Muscle of arm (tissue), 14 donors: Measurements from ENCODE around the gene ANXA11. TPM values are rescaled to one million over a fixed set of nuclear protein-coding genes. Genes with fewer than 3 reads are reported as not detected.
"Not testable (repeated sequence)": the region's sequence is repeated elsewhere in the genome, so short reads cannot be mapped to it uniquely, and the experiment has no call there.

Experiments used
- DNase-seq: peaks from one replicate; pipeline ENCODE4 v3.0.0-alpha.2; 2013
- long read RNA-seq, 11 donors: transcript quantifications; one replicate each; lab custom pipeline, GENCODE V29; 2026
- polyA plus RNA-seq, 12 donors: library from polyadenylated mRNA; unstranded; fragments of 120-200 nt; gene quantifications; one replicate each; pipeline ENCODE4 v1.2.1, GENCODE V29; 2013; ENCODE audit not compliant: insufficient read length in 12 of 12

ANXA11 gene
- 100 to 1,000 TPM in 6 of 12 donors, 10 to 100 TPM in 5, not detected in 1; 80.0 to 143 (median 100) TPM for polyA plus RNA-seq
- long read RNA-seq, donor 1, full-length matches to known transcripts = 24 of 56 reads
- long read RNA-seq, donor 1, partial matches to known transcripts = 32 of 56 reads
- long read RNA-seq, donor 1, other reads (novel, unspliced or antisense) = 0 of 56 reads
- long read RNA-seq, donor 2, full-length matches to known transcripts = 13 of 23 reads
- long read RNA-seq, donor 2, partial matches to known transcripts = 10 of 23 reads
- long read RNA-seq, donor 2, other reads (novel, unspliced or antisense) = 0 of 23 reads
- long read RNA-seq, donor 3, full-length matches to known transcripts = 7 of 7 reads
- long read RNA-seq, donor 3, partial matches to known transcripts = 0 of 7 reads
- long read RNA-seq, donor 3, other reads (novel, unspliced or antisense) = 0 of 7 reads
- long read RNA-seq, donor 4, full-length matches to known transcripts = 8 of 8 reads
- long read RNA-seq, donor 4, partial matches to known transcripts = 0 of 8 reads
- long read RNA-seq, donor 4, other reads (novel, unspliced or antisense) = 0 of 8 reads
- long read RNA-seq, donor 5 = 0 reads
- long read RNA-seq, donor 6, full-length matches to known transcripts = 12 of 12 reads
- long read RNA-seq, donor 6, partial matches to known transcripts = 0 of 12 reads
- long read RNA-seq, donor 6, other reads (novel, unspliced or antisense) = 0 of 12 reads
- long read RNA-seq, donor 7, full-length matches to known transcripts = 10 of 10 reads
- long read RNA-seq, donor 7, partial matches to known transcripts = 0 of 10 reads
- long read RNA-seq, donor 7, other reads (novel, unspliced or antisense) = 0 of 10 reads
- long read RNA-seq, donor 8, full-length matches to known transcripts = 31 of 37 reads
- long read RNA-seq, donor 8, partial matches to known transcripts = 6 of 37 reads
- long read RNA-seq, donor 8, other reads (novel, unspliced or antisense) = 0 of 37 reads
- long read RNA-seq, donor 9, full-length matches to known transcripts = 8 of 16 reads
- long read RNA-seq, donor 9, partial matches to known transcripts = 8 of 16 reads
- long read RNA-seq, donor 9, other reads (novel, unspliced or antisense) = 0 of 16 reads
- long read RNA-seq, donor 10, full-length matches to known transcripts = 28 of 28 reads
- long read RNA-seq, donor 10, partial matches to known transcripts = 0 of 28 reads
- long read RNA-seq, donor 10, other reads (novel, unspliced or antisense) = 0 of 28 reads
- long read RNA-seq, donor 11, full-length matches to known transcripts = 13 of 19 reads
- long read RNA-seq, donor 11, partial matches to known transcripts = 6 of 19 reads
- long read RNA-seq, donor 11, other reads (novel, unspliced or antisense) = 0 of 19 reads

GRCh38 chr10:80205477-80206276, at the start of gene ANXA11:
ANXA11 (minus strand) TSS chr10:80205537; CDS start chr10:80172861, 32,676 bp downstream.
- DNase-seq = peak; percentile 79

- not testable (repeated sequence) for DNase-seq
These were observed 49.4 kb upstream of the ANXA11 start for GRCh38 chr10:80254726-80255125.

GRCh38 chr10:80253963-80254271, 48.6 kb upstream of the ANXA11 start:
- not testable (repeated sequence) for DNase-seq

- DNase-seq = no peak
These were observed 48.1 kb upstream of the ANXA11 start for GRCh38 chr10:80253266-80253962.

GRCh38 chr10:80252296-80252887, 47.1 kb upstream of the ANXA11 start:
- DNase-seq = no peak

- not testable (repeated sequence) for DNase-seq
These were observed 46.5 kb upstream of the ANXA11 start for GRCh38 chr10:80251703-80252280.

- DNase-seq = not testable (repeated sequence)
These were observed 45.1 kb upstream of the ANXA11 start for GRCh38 chr10:80250399-80250798.

GRCh38 chr10:80249906-80250305, 44.6 kb upstream of the ANXA11 start:
- DNase-seq = not testable (repeated sequence)

- DNase-seq = not testable (repeated sequence)
These were observed 42.3 kb upstream of the ANXA11 start for GRCh38 chr10:80247611-80248010.

GRCh38 chr10:80244371-80244770, 39.0 kb upstream of the ANXA11 start:
- not testable (repeated sequence) for DNase-seq

- DNase-seq = not testable (repeated sequence)
These were observed 37.0 kb upstream of the ANXA11 start for GRCh38 chr10:80242341-80242740.

GRCh38 chr10:80236457-80236856, 31.1 kb upstream of the ANXA11 start:
- DNase-seq = not testable (repeated sequence)

- not testable (repeated sequence) for DNase-seq
These were observed 29.2 kb upstream of the ANXA11 start for GRCh38 chr10:80234331-80235235.

- DNase-seq = not testable (repeated sequence)
These were observed 28.5 kb upstream of the ANXA11 start for GRCh38 chr10:80233871-80234270.

GRCh38 chr10:80226723-80227122, 21.4 kb upstream of the ANXA11 start:
- not testable (repeated sequence) for DNase-seq

GRCh38 chr10:80223031-80223419, 17.7 kb upstream of the ANXA11 start:
- not testable (repeated sequence) for DNase-seq

GRCh38 chr10:80218878-80219277, 13.5 kb upstream of the ANXA11 start:
- not testable (repeated sequence) for DNase-seq

- DNase-seq = not testable (repeated sequence)
These were observed 9.1 kb upstream of the ANXA11 start for GRCh38 chr10:80214368-80214982.
